Small intestine (tissue), 7 donors: ENCODE data around the gene PGBD2. TPM values are rescaled to one million over a fixed set of nuclear protein-coding genes. Genes with fewer than 3 reads are reported as not detected.
"Not testable (repeated sequence)": the region's sequence is repeated elsewhere in the genome, so short reads cannot be mapped to it uniquely, and the experiment has no call there.

Experiments
- DNase-seq, 2 donors: peaks; one replicate each; pipeline versions ENCODE4 v3.0.0 to v3.0.0-alpha.2; 2013
- FAIRE-seq: peaks from 2 replicates; lab custom pipeline; 2012; peaks lifted over from hg19 to GRCh38; lab: Jason Lieb, UNC
- H3K27ac ChIP-seq, 3 donors: one replicate each; pipeline ENCODE4 v1.5.1; 2013; ENCODE audit warnings: low read length in 2 of 3, mild to moderate bottlenecking in 2 of 3, control low read depth in 1 of 3, inconsistent platforms in 1 of 3, low read depth in 1 of 3, moderate library complexity in 1 of 3
- H3K27me3 ChIP-seq, 3 donors: one replicate each; pipeline ENCODE4 v1.6.1; 2013; ENCODE audit warnings: low read length in 3 of 3, inconsistent platforms in 1 of 3; ENCODE audit not compliant: control insufficient read depth in 3 of 3, insufficient read depth in 3 of 3
- H3K36me3 ChIP-seq, 3 donors: one replicate each; pipeline ENCODE4 v1.6.1; 2013; ENCODE audit warnings: low read length in 3 of 3, inconsistent platforms in 1 of 3, low read depth in 1 of 3, mild to moderate bottlenecking in 1 of 3, moderate library complexity in 1 of 3; ENCODE audit not compliant: control insufficient read depth in 3 of 3, insufficient read depth in 2 of 3
- H3K4me1 ChIP-seq, 3 donors: one replicate each; pipeline ENCODE4 v1.6.1; 2013; ENCODE audit warnings: low read length in 2 of 3, inconsistent platforms in 1 of 3, low read depth in 1 of 3, mild to moderate bottlenecking in 1 of 3, moderate library complexity in 1 of 3; ENCODE audit not compliant: control insufficient read depth in 3 of 3, insufficient read depth in 2 of 3
- H3K4me3 ChIP-seq, 3 donors: one replicate each; pipeline ENCODE4 v1.5.1; 2013; ENCODE audit warnings: low read length in 3 of 3, control low read depth in 1 of 3, inconsistent platforms in 1 of 3, low read depth in 1 of 3, mild to moderate bottlenecking in 1 of 3, moderate library complexity in 1 of 3
- H3K9me3 ChIP-seq, 2 donors: one replicate each; pipeline ENCODE4 v1.6.1; 2013; ENCODE audit warnings: low read depth in 1 of 2, low read length in 1 of 2; ENCODE audit not compliant: control insufficient read depth in 2 of 2, insufficient read depth in 1 of 2
- WGBS, 3 donors: extraction: QIAGEN DNeasy Blood & Tissue Kit; methylation state at CpG; one replicate each; pipeline ENCODE4 v1.1.7; 2013; 5-methylcytosine and 5-hydroxymethylcytosine counted together
- polyA plus RNA-seq, 4 donors: library from polyadenylated mRNA; stranded (reverse) in 3 of 4; unstranded in 1 of 4; fragments of 200-250 nt in 3 of 4; fragments of 120-200 nt in 1 of 4; gene quantifications; one replicate each; pipeline versions ENCODE4 v1.2.1 to v1.2.3, GENCODE V29; 2013
- donor health status: healthy with polysubstance abuse.
- donor health status: control.
- donor health status: control.
- donor health status: Bipolar disorder and iron deficiency.
- donor health status: healthy.

The PGBD2 gene
- polyA plus RNA-seq, 4 donors = 3.8 to 12.9 (median 8.7) TPM

DNA sequence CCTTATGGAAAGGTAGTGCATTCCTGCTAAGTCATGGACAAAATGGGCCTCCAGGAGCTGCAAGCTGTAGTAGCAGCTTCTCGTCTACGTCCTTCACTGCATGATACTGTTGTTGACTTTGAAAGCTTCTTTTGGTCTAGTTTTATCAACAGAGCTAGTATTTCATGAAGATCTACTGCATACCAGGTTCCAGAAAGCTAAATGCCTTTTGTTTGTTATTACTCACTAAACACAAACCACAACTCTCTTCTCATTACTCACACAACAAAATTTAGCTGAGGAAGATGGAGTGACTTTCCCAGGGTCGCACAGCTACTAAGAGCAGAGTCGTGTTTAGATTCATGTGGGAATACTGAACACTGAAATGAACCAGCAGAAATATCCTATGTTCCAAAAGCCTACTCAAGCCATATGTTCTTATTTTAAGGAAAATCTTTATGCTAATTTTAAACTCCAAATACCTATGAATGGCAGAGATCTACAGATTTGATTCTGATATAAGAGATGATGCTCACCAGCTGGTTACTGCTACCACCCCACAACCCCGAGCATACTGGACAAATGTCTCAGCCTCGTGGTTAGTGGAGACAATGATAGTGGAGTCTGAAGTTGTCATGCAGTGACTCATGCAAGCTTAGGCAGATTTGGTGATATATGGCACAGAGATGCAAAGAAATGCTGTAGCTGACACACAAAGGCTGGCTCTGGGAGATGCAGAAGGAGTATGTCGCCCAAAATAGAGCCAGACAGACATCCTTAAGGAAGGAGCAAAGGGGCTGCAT is 20.6 kb downstream of the PGBD2 start:
- Histone ChIP-seq H3K4me3 (no peak overlapping the region), H3K27ac (no peak overlapping the region), H3K27me3 (no peaks in the 10 kb centered on the region), H3K36me3 (peaks cover 0 to 2% (median 0%) of the 10 kb centered on the region in 3 donors), H3K9me3 (no peaks in the 10 kb centered on the region), H3K4me1 (no peaks in the 10 kb centered on the region)
- 71 to 89% (median 72%) methylated on average over 7 of the region's 7 CpGs for WGBS, 3 donors
- DNase-seq = no peak
- no peak for FAIRE-seq

- not testable (repeated sequence) for DNase-seq, FAIRE-seq, H3K4me1 ChIP-seq, H3K27me3 ChIP-seq, H3K27ac ChIP-seq, H3K9me3 ChIP-seq, H3K4me3 ChIP-seq, H3K36me3 ChIP-seq
- 71 to 95% (median 83%) methylated on average over 3 of the region's 3 CpGs for WGBS, 3 donors
Observed at GRCh38 chr1:248927283-248927682, 21.2 kb downstream of the PGBD2 start.

DNA sequence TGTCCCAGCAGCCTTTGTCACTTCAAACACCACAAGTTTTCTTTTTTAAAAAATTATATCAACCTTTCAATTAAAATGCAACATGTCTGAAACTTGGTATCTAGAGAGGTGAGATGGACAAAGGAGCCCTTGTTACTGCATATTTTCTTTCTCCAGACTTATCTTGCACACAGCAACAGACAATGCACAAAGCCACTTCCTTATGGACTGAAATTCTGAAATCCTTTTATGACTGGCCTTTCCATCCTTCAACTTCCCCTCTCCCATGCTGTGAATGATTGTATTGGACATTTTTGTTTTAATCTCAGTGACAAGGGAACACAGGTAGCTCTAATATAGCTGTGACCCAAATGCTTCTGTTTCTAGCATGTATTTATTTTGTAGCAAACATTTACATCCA is 22.1 kb downstream of the PGBD2 start:
- not testable (repeated sequence) for DNase-seq, H3K27me3 ChIP-seq, H3K4me1 ChIP-seq, H3K27ac ChIP-seq, H3K4me3 ChIP-seq, FAIRE-seq, H3K9me3 ChIP-seq, H3K36me3 ChIP-seq

DNA sequence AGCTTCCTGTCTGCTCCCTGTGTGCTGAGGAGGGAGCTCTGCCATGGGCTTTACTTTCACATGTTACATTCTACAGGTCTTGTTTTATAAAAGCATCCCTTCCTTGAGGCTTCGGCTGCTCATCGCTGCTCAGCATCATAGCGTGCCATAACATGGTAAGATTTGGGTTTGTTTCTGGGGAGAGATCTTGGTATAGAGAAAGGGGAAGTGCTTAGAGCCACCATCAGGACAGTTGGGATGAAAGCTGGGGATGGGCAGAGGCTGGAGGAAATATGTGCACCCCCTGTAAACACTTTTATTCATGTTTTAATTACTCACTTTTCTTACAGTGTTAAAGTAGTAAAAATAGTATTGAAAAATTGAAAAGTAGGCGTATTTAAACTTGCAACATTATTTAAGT is 24.0 kb downstream of the PGBD2 start:
- WGBS, 3 donors = 96 to 98% (median 97%) methylated on average over 4 of the region's 4 CpGs
- FAIRE-seq, DNase-seq, H3K27ac ChIP-seq, H3K4me3 ChIP-seq, H3K36me3 ChIP-seq, H3K9me3 ChIP-seq, H3K27me3 ChIP-seq, H3K4me1 ChIP-seq: not testable (repeated sequence)

DNA sequence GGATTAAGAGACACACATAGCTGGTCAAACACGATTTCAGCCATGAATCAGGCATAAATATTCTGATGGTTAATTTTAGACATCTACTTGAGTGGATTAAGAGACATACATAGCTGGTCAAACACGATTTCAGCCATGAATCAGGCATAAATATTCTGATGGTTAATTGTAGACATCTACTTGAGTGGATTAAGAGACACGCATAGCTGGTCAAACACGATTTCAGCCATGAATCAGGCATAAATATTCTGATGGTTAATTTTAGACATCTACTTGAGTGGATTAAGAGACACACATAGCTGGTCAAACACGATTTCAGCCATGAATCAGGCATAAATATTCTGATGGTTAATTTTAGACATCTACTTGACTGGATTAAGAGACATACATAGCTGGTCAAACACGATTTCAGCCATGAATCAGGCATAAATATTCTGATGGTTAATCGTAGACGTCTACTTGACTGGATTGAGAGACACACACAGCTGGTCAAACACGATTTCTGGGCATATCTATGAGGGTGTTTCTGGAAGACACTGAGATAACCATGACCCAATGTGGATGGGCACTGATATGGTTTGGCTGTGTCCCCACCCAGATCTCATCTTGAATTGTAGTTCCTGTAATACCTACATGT is 32.3 kb downstream of the PGBD2 start:
- not testable (repeated sequence) for H3K9me3 ChIP-seq, DNase-seq, FAIRE-seq, H3K4me1 ChIP-seq, H3K27me3 ChIP-seq, H3K27ac ChIP-seq, H3K36me3 ChIP-seq, H3K4me3 ChIP-seq
- WGBS, 3 donors = 64 to 73% (median 67%) methylated on average over 3 to 7 of the region's 9 CpGs

DNA sequence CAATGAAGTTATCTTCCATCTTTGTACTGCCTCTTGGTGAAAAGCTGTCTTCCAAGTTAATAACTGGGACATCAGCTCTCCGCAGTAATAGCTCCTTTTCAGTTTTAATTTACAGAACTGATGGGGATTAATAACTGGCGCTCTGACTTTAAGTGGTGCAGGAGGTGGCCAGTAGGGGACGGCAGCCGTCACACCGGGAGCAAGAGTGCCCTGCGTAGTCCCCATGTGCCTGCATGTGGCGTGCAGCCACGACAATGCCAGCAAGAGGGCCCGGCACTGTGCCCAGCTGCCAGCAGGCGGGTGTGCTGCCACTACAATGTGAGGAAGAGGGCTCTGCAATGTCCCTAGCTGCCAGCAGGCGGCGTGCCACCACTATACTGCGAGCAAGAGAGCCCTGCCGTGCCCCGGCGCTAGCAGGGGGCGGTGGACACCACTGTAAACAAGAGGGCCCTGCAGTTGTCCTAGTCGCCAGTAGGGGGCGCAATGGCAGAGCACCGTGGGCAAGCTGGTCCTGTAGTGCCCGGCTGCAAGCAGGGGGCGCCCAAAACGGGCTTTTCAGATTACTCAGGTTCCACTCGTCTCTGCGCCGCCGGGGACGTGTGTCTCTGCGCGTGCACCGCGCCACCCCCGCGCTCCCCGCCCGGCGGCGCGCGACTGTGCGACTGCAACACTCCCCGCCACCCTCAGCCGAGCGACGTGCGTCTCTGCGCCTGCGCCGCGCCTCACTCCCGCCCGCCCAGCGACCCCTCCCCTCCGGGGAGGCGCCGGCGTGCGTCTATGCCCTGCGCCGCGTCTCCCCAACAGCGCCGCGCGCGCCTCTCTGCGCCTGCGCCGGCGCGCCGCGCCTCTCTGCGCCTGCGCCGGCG is 38.3 kb downstream of the PGBD2 start:
- H3K27me3 ChIP-seq, DNase-seq, H3K36me3 ChIP-seq, H3K4me3 ChIP-seq, FAIRE-seq, H3K27ac ChIP-seq, H3K4me1 ChIP-seq, H3K9me3 ChIP-seq: not testable (repeated sequence)
- WGBS, 3 donors = 73 to 84% (median 83%) methylated on average over 28 to 36 of the region's 77 CpGs

DNA sequence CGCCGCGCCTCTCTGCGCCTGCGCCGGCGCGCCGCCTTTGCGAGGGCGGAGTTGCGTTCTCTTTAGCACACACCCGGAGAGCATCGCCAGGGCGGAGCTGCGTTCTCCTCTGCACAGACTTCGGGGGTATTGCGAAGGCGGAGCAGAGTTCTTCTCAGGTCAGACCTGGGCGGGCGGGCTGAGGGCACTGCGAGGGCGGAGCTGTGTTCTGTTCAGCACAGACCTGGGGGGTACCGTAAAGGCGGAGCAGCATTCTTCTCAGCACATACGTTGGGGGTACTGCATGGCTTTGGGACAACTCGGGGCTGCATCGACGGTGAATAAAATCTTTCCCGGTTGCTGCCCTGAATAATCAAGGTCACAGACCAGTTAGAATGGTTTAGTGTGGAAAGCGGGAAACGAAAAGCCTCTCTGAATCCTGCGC is 39.0 kb downstream of the PGBD2 start:
- not testable (repeated sequence) for DNase-seq, H3K27me3 ChIP-seq, H3K36me3 ChIP-seq, H3K4me1 ChIP-seq, H3K4me3 ChIP-seq, FAIRE-seq, H3K27ac ChIP-seq, H3K9me3 ChIP-seq
- WGBS, 3 donors = 74 to 89% (median 86%) methylated on average over 15 to 19 of the region's 33 CpGs

- not testable (repeated sequence) for FAIRE-seq, H3K4me1 ChIP-seq, H3K4me3 ChIP-seq, H3K27ac ChIP-seq, H3K27me3 ChIP-seq, H3K36me3 ChIP-seq, H3K9me3 ChIP-seq
- DNase-seq = peak in 1 of 2 donors; percentile 44
- 76 to 80% (median 79%) methylated on average over 10 to 12 of the region's 13 CpGs for WGBS, 3 donors
Observed at GRCh38 chr1:248945453-248945852, 39.4 kb downstream of the PGBD2 start.
